HT-29 (cell line): ENCODE results near the gene ABHD17C. TPM values are rescaled to one million over a fixed set of nuclear protein-coding genes. Genes with fewer than 3 reads are reported as not detected.
A peak's percentile ranks its signal among the peaks of the same experiment; 100 is the strongest.
"Not testable (repeated sequence)": the region's sequence is repeated elsewhere in the genome, so short reads cannot be mapped to it uniquely, and the experiment has no call there.

ENCODE experiments used
- DNase-seq: peaks from one replicate; pipeline ENCODE4 v3.0.0-alpha.2; 2015; ENCODE audit warnings: low spot score
- total RNA-seq: library from RNA; depleted of rRNA; stranded (reverse); fragments of >200 nt; shearing (Covaris generic); gene quantifications from 2 replicates; pipeline ENCODE4 v1.2.3, GENCODE V29; 2014

The ABHD17C gene
- total RNA-seq, 1 experiment from 2014 or later, result 14.9 TPM

GRCh38 chr15:80763235-80763634, 68.1 kb downstream of the ABHD17C start:
- not testable (repeated sequence) for DNase-seq

GRCh38 chr15:80764535-80764934, 69.4 kb downstream of the ABHD17C start:
- no peak for DNase-seq

GRCh38 chr15:80766275-80766674, 71.2 kb downstream of the ABHD17C start:
- no peak for DNase-seq

GRCh38 chr15:80768158-80768557, 73.0 kb downstream of the ABHD17C start:
- DNase-seq, result no peak

- no peak for DNase-seq
Measured at GRCh38 chr15:80769153-80769828, 74.2 kb downstream of the ABHD17C start.

- DNase-seq, result no peak
Measured at GRCh38 chr15:80769829-80770705, 75.0 kb downstream of the ABHD17C start.

GRCh38 chr15:80773122-80773551, 78.0 kb downstream of the ABHD17C start:
- no peak for DNase-seq

- no peak for DNase-seq
Measured at GRCh38 chr15:80773792-80774352, 78.8 kb downstream of the ABHD17C start.

- no peak for DNase-seq
Measured at GRCh38 chr15:80774486-80774885, 79.4 kb downstream of the ABHD17C start.

- DNase-seq, result no peak
Measured at GRCh38 chr15:80775338-80775737, 80.2 kb downstream of the ABHD17C start.

- DNase-seq, result peak; percentile 89
Measured at GRCh38 chr15:80776420-80777045, 81.4 kb downstream of the ABHD17C start.

GRCh38 chr15:80777137-80777536, 82.0 kb downstream of the ABHD17C start:
- no peak for DNase-seq

GRCh38 chr15:80777826-80778620, 82.9 kb downstream of the ABHD17C start:
- DNase-seq, result no peak

- peak; percentile 23 for DNase-seq
Measured at GRCh38 chr15:80778621-80778963, 83.5 kb downstream of the ABHD17C start.

GRCh38 chr15:80778964-80779657, 84.0 kb downstream of the ABHD17C start, which contains the start of gene CEMIP:
TSS of gene CEMIP (plus strand) at chr15:80779370. CDS start at chr15:80873880, 94,510 bp downstream.
- DNase-seq, result peak; percentile 84

GRCh38 chr15:80779658-80780415, 84.7 kb downstream of the ABHD17C start:
- peak; percentile 50 for DNase-seq

- DNase-seq, result peak; percentile 57
Measured at GRCh38 chr15:80780416-80781221, 85.5 kb downstream of the ABHD17C start.

- DNase-seq, result no peak
Measured at GRCh38 chr15:80783260-80783659, 88.2 kb downstream of the ABHD17C start.

- DNase-seq, result no peak
Measured at GRCh38 chr15:80785335-80785734, 90.2 kb downstream of the ABHD17C start.
